Upper lobe of right lung (tissue), 1 donor: Measurements from ENCODE around the gene ADCK1. TPM values are rescaled to one million over a fixed set of nuclear protein-coding genes. Genes with fewer than 3 reads are reported as not detected.
"Not testable (repeated sequence)": the region's sequence is repeated elsewhere in the genome, so short reads cannot be mapped to it uniquely, and the experiment has no call there.

Source experiments
- ATAC-seq: fragments of 200-7000 bp; cut with Tn5 transposase; one replicate; pipeline ENCODE4 v1.9.1; 2020; ENCODE audit warnings: mild to moderate bottlenecking, moderate library complexity
- DNase-seq: peaks from one replicate; pipeline ENCODE4 v3.0.0-alpha.2; 2020
- H3K27ac ChIP-seq: fragments of 200-600 bp; one replicate; pipeline ENCODE4 v1.8.0; 2022
- H3K27me3 ChIP-seq: fragments of 200-600 bp; one replicate; pipeline ENCODE4 v1.8.0; 2022; ENCODE audit warnings: mild to moderate bottlenecking
- H3K36me3 ChIP-seq: fragments of 200-600 bp; one replicate; pipeline ENCODE4 v1.8.0; 2022
- H3K4me1 ChIP-seq: fragments of 200-600 bp; one replicate; pipeline ENCODE4 v1.8.0; 2022
- H3K4me3 ChIP-seq: fragments of 200-600 bp; one replicate; pipeline ENCODE4 v1.8.0; 2022; ENCODE audit warnings: mild to moderate bottlenecking
- H3K9me3 ChIP-seq: fragments of 200-600 bp; one replicate; pipeline ENCODE4 v1.8.0; 2022
- intact Hi-C: fragments of 100-400 bp; cut with DNase I; formaldehyde crosslinking; loops from one replicate; pipeline ENCODE4 v1.11.0; 2022
- total RNA-seq: library from RNA; stranded (reverse); fragmentation: NEBNext Ultra II Directional; extraction: Animal tissue kit (Norgen Biotek cat#: 25700); gene quantifications from one replicate; pipeline ENCODE4 v1.2.1, GENCODE V29; 2021
- TF ChIP-seq, protein P1 (sequence below): fragments of 200-600 bp; IDR thresholded peaks from one replicate; pipeline ENCODE4 v1.8.0; 2022; ENCODE audit warnings: antibody characterized with exemption
- donor health status: DM: no; HTN: yes; CAD: no; lungs with severe emphysema.

Gene ADCK1
- total RNA-seq, 1 donor from 2014 or later: 8.5 TPM

DNA sequence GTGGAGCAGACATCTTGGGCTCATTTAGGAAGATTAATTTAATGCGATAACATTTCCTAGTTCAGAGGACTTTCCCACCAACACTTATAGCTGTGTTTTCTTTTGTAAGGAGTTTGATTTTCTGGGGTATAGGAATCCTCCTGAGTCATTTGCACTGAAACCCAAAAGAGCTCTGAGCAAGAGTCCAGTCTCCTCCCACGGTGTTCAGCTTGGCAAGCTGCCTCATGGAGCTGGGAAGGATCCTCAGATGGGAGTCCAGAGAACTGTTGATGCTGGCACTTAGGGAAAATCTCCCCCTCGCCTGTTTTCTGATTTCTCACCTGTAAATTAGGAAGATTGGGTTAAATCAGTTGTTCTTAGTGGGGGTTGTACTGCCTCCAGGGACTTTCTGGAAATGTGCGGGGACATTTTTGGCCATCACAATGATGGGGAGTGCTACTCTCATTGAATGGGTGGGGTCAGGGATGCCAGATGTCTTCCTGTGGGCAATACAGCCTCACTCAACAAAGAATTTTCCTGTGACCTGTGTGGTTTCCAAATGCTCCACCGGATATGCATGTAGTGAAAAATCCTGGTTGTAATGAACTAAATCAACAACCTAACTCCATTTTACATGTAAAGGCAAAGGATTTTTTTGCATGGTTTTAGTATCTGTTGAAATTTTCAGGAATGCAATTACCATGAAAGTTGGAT is 150.6 kb downstream of the ADCK1 start:
- Histone ChIP-seq H3K27ac (no peak overlapping the region), H3K36me3 (no peaks in the 10 kb centered on the region), H3K9me3 (no peaks in the 10 kb centered on the region), H3K27me3 (no peaks in the 10 kb centered on the region), H3K4me3 (no peak overlapping the region), H3K4me1 (no peaks in the 10 kb centered on the region)
- DNase-seq (no peak), ATAC-seq (no peak)
- TF ChIP-seq, protein P1, sequence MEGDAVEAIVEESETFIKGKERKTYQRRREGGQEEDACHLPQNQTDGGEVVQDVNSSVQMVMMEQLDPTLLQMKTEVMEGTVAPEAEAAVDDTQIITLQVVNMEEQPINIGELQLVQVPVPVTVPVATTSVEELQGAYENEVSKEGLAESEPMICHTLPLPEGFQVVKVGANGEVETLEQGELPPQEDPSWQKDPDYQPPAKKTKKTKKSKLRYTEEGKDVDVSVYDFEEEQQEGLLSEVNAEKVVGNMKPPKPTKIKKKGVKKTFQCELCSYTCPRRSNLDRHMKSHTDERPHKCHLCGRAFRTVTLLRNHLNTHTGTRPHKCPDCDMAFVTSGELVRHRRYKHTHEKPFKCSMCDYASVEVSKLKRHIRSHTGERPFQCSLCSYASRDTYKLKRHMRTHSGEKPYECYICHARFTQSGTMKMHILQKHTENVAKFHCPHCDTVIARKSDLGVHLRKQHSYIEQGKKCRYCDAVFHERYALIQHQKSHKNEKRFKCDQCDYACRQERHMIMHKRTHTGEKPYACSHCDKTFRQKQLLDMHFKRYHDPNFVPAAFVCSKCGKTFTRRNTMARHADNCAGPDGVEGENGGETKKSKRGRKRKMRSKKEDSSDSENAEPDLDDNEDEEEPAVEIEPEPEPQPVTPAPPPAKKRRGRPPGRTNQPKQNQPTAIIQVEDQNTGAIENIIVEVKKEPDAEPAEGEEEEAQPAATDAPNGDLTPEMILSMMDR: no peak
- intact Hi-C loops: no loop called here

- H3K4me1 ChIP-seq: no peaks in the 10 kb centered on the region
- no peak overlapping the region for H3K27ac ChIP-seq
- intact Hi-C loops: no loop called here
- TF ChIP-seq, protein P1: no peak
- H3K9me3 ChIP-seq: no peaks in the 10 kb centered on the region
- H3K4me3 ChIP-seq: no peak overlapping the region
- no peak for DNase-seq
- ATAC-seq: no peak
- H3K27me3 ChIP-seq: no peaks in the 10 kb centered on the region
- no peaks in the 10 kb centered on the region for H3K36me3 ChIP-seq
Observed at GRCh38 chr14:77955816-77956484, 156.0 kb downstream of the ADCK1 start.

GRCh38 chr14:77959686-77960085 is 159.8 kb downstream of the ADCK1 start:
- H3K27ac ChIP-seq, intact Hi-C loops, H3K4me3 ChIP-seq, DNase-seq, ATAC-seq, H3K36me3 ChIP-seq, H3K4me1 ChIP-seq, H3K9me3 ChIP-seq, H3K27me3 ChIP-seq: not testable (repeated sequence)

DNA sequence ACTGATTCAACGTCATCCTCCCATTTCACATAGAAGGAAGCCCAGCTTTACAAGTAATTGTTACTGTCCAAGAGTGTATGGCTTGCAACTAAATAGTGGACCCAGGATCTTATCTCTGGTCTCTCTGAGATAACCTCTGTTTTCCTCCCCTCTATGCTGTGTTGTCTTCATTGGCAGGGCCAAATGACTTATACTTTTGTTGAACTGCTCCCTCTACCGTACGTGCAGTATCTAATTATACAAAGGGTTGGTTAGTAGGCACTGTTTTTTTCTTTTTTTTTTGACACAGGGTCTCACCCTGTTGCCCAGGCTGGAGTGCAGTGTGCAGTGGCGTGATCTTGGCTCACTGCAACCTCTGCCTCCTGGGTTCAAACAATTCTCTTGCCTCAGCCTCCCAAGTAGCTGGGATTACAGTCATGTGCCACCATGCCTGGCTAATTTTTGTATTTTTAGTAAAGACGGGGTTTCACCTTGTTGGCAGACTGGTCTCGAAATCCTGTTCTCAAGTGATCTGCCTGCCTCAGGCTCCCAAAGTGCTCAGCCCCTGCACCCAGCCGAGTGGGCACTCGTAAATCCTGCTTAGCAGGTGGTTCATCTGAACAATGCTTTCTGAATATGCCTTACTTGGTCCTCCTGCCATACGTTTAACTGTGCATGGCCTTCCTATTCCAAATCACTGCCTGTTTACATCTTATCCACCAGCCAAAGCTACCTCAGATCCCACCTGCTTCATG is 162.1 kb downstream of the ADCK1 start:
- Histone ChIP-seq H3K36me3 (no peaks in the 10 kb centered on the region), H3K9me3 (no peaks in the 10 kb centered on the region), H3K27ac (no peak overlapping the region), H3K4me3 (no peak overlapping the region), H3K27me3 (peaks cover 4% of the 10 kb centered on the region), H3K4me1 (no peaks in the 10 kb centered on the region)
- DNase-seq: no peak
- ATAC-seq: no peak
- intact Hi-C loops: no loop called here
- TF ChIP-seq, protein P1: no peak

GRCh38 chr14:77962731-77963520 is 163.0 kb downstream of the ADCK1 start:
- H3K36me3 ChIP-seq: no peaks in the 10 kb centered on the region
- H3K9me3 ChIP-seq: no peaks in the 10 kb centered on the region
- H3K27me3 ChIP-seq: peaks cover 4% of the 10 kb centered on the region
- H3K4me3 ChIP-seq: no peak overlapping the region
- TF ChIP-seq, protein P1: no peak
- ATAC-seq (no peak), DNase-seq (no peak)
- H3K4me1 ChIP-seq: no peaks in the 10 kb centered on the region
- no peak overlapping the region for H3K27ac ChIP-seq
- intact Hi-C loops: no loop called here
